NB4 (cell line): ENCODE data around the gene MALRD1.

Source experiments
- DNase-seq: peaks from one replicate; pipeline ENCODE4 v3.0.0; 2010; ENCODE audit warnings: low read depth
- H3K4me3 ChIP-seq: one replicate; pipeline ENCODE4 v1.5.1; 2011; ENCODE audit warnings: mild to moderate bottlenecking, low read depth, low read length, moderate library complexity
- MYC ChIP-seq: IDR thresholded peaks from 2 replicates; pipeline ENCODE4 v1.6.1; 2011; ENCODE audit warnings: low read depth, low read length
- POLR2A ChIP-seq: IDR thresholded peaks from 2 replicates; pipeline ENCODE4 v1.6.1; 2011; ENCODE audit warnings: mild to moderate bottlenecking; ENCODE audit not compliant: insufficient read length; ENCODE audit errors: extremely low read depth
- TF ChIP-seq, protein P1 (sequence below): IDR thresholded peaks from 2 replicates; pipeline ENCODE4 v1.6.1; 2011; ENCODE audit warnings: low read depth, low read length
- TF ChIP-seq, protein P2 (sequence below): IDR thresholded peaks from one replicate; pipeline ENCODE4 v1.5.1; 2012; ENCODE audit warnings: low read depth, low read length

The MALRD1 gene

DNA sequence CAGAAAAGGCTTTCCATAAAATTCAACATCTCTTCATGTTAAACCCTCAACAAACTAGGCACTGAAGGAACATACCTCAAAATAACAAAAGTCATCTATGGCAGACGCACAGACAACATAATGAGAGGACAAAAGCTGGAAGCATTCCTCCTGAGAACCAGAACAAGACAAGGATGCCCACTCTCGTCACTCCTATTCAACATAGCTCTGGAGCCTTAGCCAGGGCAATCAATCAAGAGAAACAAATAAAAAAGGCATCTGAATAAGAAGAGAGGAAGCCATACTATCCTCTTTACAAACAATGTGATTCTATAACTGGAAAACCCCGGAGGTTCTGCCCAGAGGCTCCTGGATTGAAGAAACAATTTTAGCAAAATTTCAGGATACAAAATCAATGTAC, 251.0 kb downstream of the MALRD1 start:
- TF ChIP-seq POLR2A (no peak), MYC (no peak)
- TF ChIP-seq, protein P1, sequence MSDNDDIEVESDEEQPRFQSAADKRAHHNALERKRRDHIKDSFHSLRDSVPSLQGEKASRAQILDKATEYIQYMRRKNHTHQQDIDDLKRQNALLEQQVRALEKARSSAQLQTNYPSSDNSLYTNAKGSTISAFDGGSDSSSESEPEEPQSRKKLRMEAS, result no peak
- TF ChIP-seq, protein P2, sequence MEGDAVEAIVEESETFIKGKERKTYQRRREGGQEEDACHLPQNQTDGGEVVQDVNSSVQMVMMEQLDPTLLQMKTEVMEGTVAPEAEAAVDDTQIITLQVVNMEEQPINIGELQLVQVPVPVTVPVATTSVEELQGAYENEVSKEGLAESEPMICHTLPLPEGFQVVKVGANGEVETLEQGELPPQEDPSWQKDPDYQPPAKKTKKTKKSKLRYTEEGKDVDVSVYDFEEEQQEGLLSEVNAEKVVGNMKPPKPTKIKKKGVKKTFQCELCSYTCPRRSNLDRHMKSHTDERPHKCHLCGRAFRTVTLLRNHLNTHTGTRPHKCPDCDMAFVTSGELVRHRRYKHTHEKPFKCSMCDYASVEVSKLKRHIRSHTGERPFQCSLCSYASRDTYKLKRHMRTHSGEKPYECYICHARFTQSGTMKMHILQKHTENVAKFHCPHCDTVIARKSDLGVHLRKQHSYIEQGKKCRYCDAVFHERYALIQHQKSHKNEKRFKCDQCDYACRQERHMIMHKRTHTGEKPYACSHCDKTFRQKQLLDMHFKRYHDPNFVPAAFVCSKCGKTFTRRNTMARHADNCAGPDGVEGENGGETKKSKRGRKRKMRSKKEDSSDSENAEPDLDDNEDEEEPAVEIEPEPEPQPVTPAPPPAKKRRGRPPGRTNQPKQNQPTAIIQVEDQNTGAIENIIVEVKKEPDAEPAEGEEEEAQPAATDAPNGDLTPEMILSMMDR, result no peak
- DNase-seq, result no peak
- no peak overlapping the region for H3K4me3 ChIP-seq

DNA sequence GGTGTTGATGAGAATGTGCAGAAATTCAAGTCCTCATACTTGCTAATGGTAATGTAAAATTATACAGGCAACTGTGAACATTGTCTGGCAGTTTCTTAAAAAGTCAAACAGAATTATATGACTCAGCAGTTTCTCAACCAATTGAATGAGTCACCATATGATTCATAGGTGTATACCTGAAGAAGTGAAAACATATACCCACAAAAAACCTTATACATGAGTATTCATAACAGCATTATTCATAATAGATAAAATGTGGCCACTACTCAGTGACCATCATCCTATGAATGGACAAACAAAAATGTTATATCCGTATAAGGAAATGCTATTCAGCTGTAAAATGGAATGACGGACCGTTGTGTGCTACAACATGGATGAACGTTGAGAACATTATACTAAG, 253.5 kb downstream of the MALRD1 start:
- no peak overlapping the region for H3K4me3 ChIP-seq
- TF ChIP-seq POLR2A (no peak), MYC (no peak)
- TF ChIP-seq, protein P1, result no peak
- TF ChIP-seq, protein P2, result no peak
- no peak for DNase-seq

DNA sequence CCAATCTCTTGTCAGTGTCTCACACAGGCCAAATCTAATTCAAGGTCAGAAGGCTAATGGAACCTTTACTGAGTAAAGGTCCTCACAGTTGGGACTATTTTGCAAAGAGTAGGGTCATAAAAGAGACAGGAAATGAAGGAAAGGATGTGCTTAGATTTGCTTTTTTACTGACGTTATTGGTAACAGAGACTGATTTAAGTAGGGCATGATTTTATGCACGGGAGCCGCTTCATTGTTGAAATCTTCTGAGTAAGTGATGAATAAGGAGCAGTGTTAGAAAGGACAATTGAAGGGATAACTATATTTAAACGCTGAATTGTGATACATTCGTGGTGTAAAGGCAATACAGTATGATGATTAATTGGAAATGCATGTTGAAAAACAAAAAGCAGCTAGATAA, 261.5 kb downstream of the MALRD1 start:
- TF ChIP-seq, protein P1, result no peak
- TF ChIP-seq POLR2A, result no peak
- TF ChIP-seq, protein P2, result no peak
- TF ChIP-seq MYC, result no peak
- no peak overlapping the region for H3K4me3 ChIP-seq
- no peak for DNase-seq

DNA sequence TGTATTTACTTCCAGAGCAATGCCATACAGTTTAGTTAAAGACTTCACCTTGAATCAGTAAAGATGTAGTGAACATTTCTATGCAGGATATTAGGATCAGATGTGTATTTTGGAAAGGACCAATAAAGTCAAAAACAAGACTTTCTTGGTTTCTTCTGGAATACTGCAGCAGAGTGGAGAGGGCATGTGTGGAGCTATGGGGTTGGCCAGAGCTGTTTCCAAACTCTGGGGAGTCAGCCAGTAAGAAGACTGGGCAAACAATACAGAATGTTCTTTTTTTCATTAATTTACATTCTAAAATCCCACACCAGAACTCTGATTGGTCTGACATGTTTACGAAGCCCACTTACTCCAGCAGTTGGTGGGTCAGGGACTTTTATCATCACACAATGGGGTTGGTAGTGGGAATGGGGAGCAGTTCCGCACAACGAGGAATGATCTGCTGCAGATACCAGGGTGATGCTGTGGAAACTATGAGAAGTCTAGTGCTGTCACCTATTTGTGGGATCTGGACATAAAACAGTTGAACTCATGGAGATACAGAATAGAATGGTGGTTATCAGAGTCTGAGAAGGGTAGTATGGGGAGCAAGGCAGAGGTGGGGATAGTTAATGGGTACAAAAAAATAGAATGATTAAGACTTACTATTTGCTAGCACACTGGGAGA, 267.7 kb downstream of the MALRD1 start:
- H3K4me3 ChIP-seq, result no peak overlapping the region
- no peak for DNase-seq
- TF ChIP-seq, protein P2, result no peak
- TF ChIP-seq MYC, result no peak
- TF ChIP-seq, protein P1, result no peak

DNA sequence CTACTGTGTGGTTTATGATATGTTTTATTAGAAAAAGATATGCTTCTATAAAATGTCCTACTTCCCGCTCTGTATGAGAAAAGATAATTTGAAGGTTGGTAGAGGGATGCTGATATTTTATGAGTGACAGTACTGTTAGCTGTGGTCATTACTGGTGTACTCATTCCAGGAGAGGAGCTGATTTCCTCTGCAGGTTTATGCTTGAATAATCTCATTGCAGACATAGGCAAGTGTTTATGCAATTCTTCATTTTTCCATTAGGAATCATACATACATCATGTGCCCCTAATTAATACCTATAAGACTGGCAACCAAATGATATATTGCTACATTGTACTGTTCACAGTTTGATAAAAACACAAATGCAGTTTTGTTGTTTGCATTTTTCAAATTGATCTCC, 269.4 kb downstream of the MALRD1 start:
- no peak for TF ChIP-seq MYC
- TF ChIP-seq, protein P1, result no peak
- no peak for TF ChIP-seq POLR2A
- H3K4me3 ChIP-seq, result no peak overlapping the region
- DNase-seq, result no peak

DNA sequence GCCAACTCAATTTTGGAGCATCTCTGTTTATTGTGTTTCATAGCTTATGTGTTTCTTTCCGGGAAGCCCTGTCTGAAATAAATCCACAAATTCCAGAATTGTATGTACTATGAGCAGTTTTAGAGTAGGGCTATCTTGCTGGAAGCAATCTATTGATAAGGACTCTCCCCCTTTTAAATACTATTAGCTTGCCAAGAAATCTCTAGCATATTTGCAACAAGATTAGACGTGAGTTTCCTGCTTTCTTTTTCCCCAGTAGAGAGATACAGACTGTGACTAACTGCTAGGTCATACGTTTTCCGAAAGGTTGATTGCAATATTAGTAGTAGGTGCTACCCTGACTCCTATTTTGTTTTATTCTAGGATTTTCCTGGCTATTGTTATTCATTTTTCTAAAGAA, 277.0 kb downstream of the MALRD1 start:
- DNase-seq, result no peak
- no peak overlapping the region for H3K4me3 ChIP-seq
- TF ChIP-seq, protein P1, result no peak
- TF ChIP-seq POLR2A, result no peak

DNA sequence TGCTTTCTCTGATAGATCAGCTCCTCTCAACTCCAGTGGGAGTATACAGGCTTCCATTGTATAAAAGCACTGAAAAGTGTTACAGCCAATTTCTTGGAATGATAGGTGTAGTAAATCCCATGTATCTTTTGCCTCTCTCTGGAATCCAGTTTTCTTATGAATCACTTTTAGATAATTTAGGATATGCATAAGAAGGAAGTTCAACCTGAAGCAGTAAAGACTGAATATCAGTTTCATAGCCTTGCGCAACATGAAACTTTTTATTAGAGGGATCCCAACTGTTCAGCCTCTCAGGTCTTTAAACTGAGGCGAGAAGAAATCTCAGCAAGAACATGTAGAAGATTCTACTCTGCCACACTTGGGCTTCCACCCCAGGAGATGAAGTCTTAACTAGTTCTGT, 280.0 kb downstream of the MALRD1 start:
- no peak for TF ChIP-seq POLR2A
- TF ChIP-seq MYC, result no peak
- TF ChIP-seq, protein P2, result no peak
- TF ChIP-seq, protein P1, result no peak
- H3K4me3 ChIP-seq, result no peak overlapping the region
- DNase-seq, result no peak
